Left lung (tissue), 10 donors: ENCODE results near the gene CCDC60. TPM values are rescaled to one million over a fixed set of nuclear protein-coding genes. Genes with fewer than 3 reads are reported as not detected.
"Not testable (repeated sequence)": the region's sequence is repeated elsewhere in the genome, so short reads cannot be mapped to it uniquely, and the experiment has no call there.

Experiments
- ATAC-seq: fragments of 200-7000 bp; cut with Tn5 transposase; one replicate; pipeline ENCODE4 v1.9.1; 2020; ENCODE audit warnings: moderate library complexity
- DNase-seq, 4 donors: peaks; one replicate each; pipeline ENCODE4 v3.0.0-alpha.2; 2013 to 2020
- H3K27ac ChIP-seq, 2 donors: fragments of 200-600 bp; sonication (generic) in 1 of 2; one replicate each; pipeline versions ENCODE4 v1.5.0 to v1.8.0; 2020 to 2021
- H3K27me3 ChIP-seq, 2 donors: fragments of 200-600 bp; sonication (generic) in 1 of 2; one replicate each; pipeline versions ENCODE4 v1.5.0 to v1.8.0; 2020 to 2021
- H3K36me3 ChIP-seq, 2 donors: fragments of 200-600 bp; sonication (generic) in 1 of 2; one replicate each; pipeline versions ENCODE4 v1.5.0 to v1.8.0; 2020 to 2021
- H3K4me1 ChIP-seq, 2 donors: fragments of 200-600 bp; one replicate each; pipeline ENCODE4 v1.8.0; 2021
- H3K4me3 ChIP-seq, 2 donors: fragments of 200-600 bp; sonication (generic) in 1 of 2; one replicate each; pipeline versions ENCODE4 v1.5.0 to v1.8.0; 2020 to 2021; ENCODE audit warnings: mild to moderate bottlenecking in 1 of 2
- H3K9me3 ChIP-seq, 2 donors: fragments of 200-600 bp; sonication (generic) in 1 of 2; one replicate each; pipeline versions ENCODE4 v1.5.0 to v1.8.0; 2020 to 2021
- CTCF ChIP-seq, 2 donors: fragments of 200-600 bp; sonication (generic) in 1 of 2; IDR thresholded peaks; one replicate each; pipeline versions ENCODE4 v1.5.0 to v1.8.0; 2021; ENCODE audit warnings: antibody characterized with exemption in 2 of 2
- intact Hi-C, 2 donors: fragments of 100-400 bp; cut with DNase I; formaldehyde crosslinking; loops; one replicate each; pipeline versions ENCODE4 v1.11.2 to v1.14.2; 2022
- polyA plus RNA-seq, 6 donors: library from polyadenylated mRNA; unstranded; fragments of 120-200 nt; gene quantifications; one replicate each; pipeline ENCODE4 v1.2.1, GENCODE V29; 2013; ENCODE audit not compliant: insufficient read length in 6 of 6
- total RNA-seq, 2 donors: library from RNA; stranded (reverse); fragmentation: NEBNext Ultra II Directional; extraction: Animal tissue kit (Norgen Biotek cat#: 25700); gene quantifications; one replicate each; pipeline ENCODE4 v1.2.1, GENCODE V29; 2021
- donor health status: DM: no; HTN: yes; CAD: no.
- donor health status: DM: no; HTN: no; CAD: no.

The CCDC60 gene
- total and polyA plus RNA-seq, 8 donors: 0.47 to 2.4 (median 1.8) TPM; not detected in 1

- Histone ChIP-seq H3K36me3 (no peaks in the 10 kb centered on the region), H3K27ac (no peak overlapping the region), H3K9me3 (peaks cover 0 to 3% of the 10 kb centered on the region in 2 donors), H3K4me1 (no peaks in the 10 kb centered on the region), H3K4me3 (no peak overlapping the region), H3K27me3 (no peaks in the 10 kb centered on the region)
- intact Hi-C loops: no loop called here
- TF ChIP-seq CTCF (IDR thresholded peaks at IDR 0.05): no peak
- ATAC-seq: no peak
- DNase-seq: no peak
Observed at GRCh38 chr12:119343130-119343529, 8.6 kb downstream of the CCDC60 start.

- DNase-seq: no peak
- Histone ChIP-seq H3K27ac (no peak overlapping the region), H3K4me3 (no peak overlapping the region), H3K36me3 (no peaks in the 10 kb centered on the region), H3K9me3 (peaks cover 0 to 6% of the 10 kb centered on the region in 2 donors), H3K4me1 (no peaks in the 10 kb centered on the region), H3K27me3 (no peaks in the 10 kb centered on the region)
- no peak for ATAC-seq
- TF ChIP-seq CTCF (IDR thresholded peaks at IDR 0.05): no peak
- intact Hi-C loops: no loop called here
Observed at GRCh38 chr12:119354172-119354571, 19.6 kb downstream of the CCDC60 start.

GRCh38 chr12:119360366-119360765 lies 25.8 kb downstream of the CCDC60 start:
- not testable (repeated sequence) for H3K36me3 ChIP-seq

GRCh38 chr12:119363037-119363436 lies 28.5 kb downstream of the CCDC60 start:
- DNase-seq (no peak), ATAC-seq (no peak)
- no peak overlapping the region for H3K4me3 ChIP-seq
- H3K27ac ChIP-seq: no peak overlapping the region
- H3K36me3 ChIP-seq: no peaks in the 10 kb centered on the region
- no peak for TF ChIP-seq CTCF (IDR thresholded peaks at IDR 0.05)
- no peaks in the 10 kb centered on the region for H3K4me1 ChIP-seq
- intact Hi-C loops: no loop called here
- no peaks in the 10 kb centered on the region for H3K9me3 ChIP-seq
- H3K27me3 ChIP-seq: no peaks in the 10 kb centered on the region

More at GRCh38 chr12:119360366-119360765, 25.8 kb downstream of the CCDC60 start:
- H3K4me3 ChIP-seq, H3K4me1 ChIP-seq, ATAC-seq, intact Hi-C loops, H3K27ac ChIP-seq, H3K27me3 ChIP-seq, H3K9me3 ChIP-seq, DNase-seq: not testable (repeated sequence)

GRCh38 chr12:119363490-119363889 lies 29.0 kb downstream of the CCDC60 start:
- intact Hi-C loops: no loop called here
- H3K36me3 ChIP-seq: no peaks in the 10 kb centered on the region
- H3K9me3 ChIP-seq: no peaks in the 10 kb centered on the region
- H3K4me1 ChIP-seq: no peaks in the 10 kb centered on the region
- H3K27ac ChIP-seq: no peak overlapping the region
- no peak for ATAC-seq
- no peak for TF ChIP-seq CTCF (IDR thresholded peaks at IDR 0.05)
- no peaks in the 10 kb centered on the region for H3K27me3 ChIP-seq
- DNase-seq: no peak
- no peak overlapping the region for H3K4me3 ChIP-seq

- Histone ChIP-seq H3K36me3 (no peaks in the 10 kb centered on the region), H3K27me3 (no peaks in the 10 kb centered on the region), H3K27ac (no peak overlapping the region), H3K9me3 (no peaks in the 10 kb centered on the region), H3K4me1 (no peaks in the 10 kb centered on the region), H3K4me3 (no peak overlapping the region)
- TF ChIP-seq CTCF (IDR thresholded peaks at IDR 0.05): no peak
- ATAC-seq (no peak), DNase-seq (no peak)
- intact Hi-C loops: no loop called here
Observed at GRCh38 chr12:119365451-119365850, 30.9 kb downstream of the CCDC60 start.
